Dedifferentiated amniotic fluid mesenchymal stem cell (primary cell): Measurements from ENCODE around the gene TMEM108.
"Not testable (repeated sequence)": the region's sequence is repeated elsewhere in the genome, so short reads cannot be mapped to it uniquely, and the experiment has no call there.

Experiments used
- DNase-seq: peaks from one replicate; pipeline ENCODE4 v3.0.0-alpha.2; 2016; ENCODE audit errors: extremely low spot score

The TMEM108 gene

DNA sequence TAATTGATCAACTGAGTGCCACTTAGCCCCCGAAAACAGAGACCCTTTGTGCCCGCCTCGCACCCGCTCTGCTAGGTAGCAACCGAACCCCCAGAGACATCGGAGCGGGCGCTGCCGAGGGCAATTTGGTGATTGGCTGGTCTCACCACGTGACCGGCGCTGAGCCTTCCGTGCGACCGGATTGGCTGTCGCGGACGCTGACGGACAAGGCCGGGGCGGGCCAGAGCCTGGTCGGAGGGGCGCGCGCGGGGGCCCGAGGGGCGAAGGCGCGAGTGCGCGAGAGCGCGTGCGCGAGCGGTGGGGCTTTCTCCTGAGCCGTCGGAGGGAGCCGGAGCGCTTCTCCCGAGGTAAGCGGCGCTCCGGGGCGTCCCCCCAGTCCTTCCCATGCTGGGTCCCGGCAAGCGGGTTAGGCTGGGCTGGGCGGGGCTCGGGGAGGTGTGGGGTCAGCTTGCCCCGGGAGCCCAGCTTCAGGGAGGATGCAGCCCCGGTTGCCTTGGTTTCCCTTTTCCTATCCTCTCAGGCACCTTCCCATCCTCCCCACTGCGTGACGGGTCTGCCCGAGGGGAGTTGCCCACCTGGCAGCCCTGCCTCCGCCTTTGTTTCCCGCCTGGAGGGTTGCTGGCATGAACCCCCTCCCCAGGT, at the start of gene TMEM108:
TMEM108 (plus strand) TSS at position 303 of the 642 bp plus-strand sequence.
- DNase-seq: no peak

DNA sequence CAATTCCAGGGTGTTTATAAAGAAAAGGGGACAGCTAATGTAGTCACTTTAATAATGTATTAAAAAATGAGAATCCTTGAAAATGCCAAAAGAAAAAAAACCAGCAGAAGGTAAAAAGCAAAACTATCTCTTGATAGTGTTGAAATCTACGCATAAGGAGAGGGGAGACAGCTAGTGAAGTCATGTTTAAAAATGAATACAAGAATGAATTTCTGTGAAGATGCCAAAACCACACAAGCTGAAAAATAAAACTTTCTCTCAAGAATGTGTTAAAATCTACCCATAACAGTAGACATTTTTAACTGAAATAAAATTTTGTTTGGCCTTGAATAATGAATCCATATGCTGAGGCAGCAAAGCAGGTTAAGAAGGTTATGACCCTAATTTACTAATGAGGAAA, 42.2 kb upstream of the TMEM108 start:
- DNase-seq: no peak

DNA sequence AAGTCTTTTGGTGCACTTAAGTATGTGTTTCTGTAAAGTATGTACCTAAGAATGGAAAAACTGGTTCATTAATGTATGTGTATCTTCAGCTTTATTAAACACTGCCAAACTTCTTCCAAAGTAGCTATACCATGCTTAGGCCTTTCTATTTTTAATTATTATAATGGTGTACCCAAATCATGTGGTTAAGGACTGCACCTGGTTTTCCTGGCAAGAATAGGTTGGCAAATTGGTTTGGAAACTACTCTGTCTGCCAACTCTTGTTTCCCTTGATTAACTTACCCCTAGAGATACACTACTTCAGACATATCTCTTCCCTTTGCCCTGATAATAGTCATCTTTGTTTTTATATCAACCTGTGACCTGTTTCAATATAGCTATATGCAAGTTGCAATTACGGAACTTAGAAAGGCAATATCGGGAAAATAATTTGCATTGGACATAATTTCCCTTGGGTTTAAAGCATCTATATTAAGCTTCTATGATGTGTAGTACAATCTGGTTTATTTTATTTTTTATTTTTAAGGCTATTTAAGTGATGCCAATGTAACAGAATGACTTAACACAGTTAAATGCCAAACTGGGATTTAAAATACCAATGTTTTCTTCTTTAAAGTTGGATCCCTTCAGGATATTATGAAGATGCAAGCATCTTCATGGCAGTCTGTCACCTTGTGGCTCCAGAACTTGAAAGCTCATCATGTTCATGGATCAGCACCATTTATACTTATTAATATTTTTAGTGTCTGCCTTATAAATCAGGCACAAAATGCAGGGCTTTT, 40.6 kb upstream of the TMEM108 start:
- no peak for DNase-seq

DNA sequence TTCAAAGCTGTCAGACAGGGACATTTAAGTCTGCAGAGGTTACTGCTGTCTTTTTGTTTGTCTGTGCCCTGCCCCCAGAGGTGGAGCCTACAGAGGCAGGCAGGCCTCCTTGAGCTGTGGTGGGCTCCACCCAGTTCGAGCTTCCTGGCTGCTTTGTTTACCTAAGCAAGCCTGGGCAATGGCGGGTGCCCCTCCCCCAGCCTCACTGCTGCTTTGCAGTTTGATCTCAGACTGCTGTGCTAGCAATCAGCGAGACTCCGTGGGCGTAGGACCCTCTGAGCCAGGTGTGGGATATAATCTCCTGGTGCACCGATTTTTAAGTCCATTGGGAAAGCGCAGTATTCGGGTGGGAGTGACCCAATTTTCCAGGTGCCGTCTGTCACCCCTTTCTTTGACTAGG, 33.2 kb upstream of the TMEM108 start:
- not testable (repeated sequence) for DNase-seq

DNA sequence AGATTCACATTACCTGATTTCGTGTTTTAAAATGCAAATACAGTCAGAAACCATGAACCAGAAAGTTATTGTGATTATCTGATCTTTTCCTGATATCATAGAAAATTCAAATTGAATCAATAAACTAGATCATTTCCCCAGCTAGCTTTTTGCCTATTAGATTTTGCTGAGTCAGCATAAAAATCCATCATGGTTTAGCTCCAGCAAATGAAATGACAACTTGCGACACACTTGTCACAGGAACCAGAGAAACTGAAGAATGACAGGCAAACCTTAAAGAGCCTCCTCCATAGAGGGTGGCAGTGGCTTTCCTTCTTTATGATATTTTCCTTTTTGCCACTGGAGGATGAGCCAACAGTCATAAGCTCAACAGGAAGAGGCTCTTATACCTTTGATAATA, 30.6 kb upstream of the TMEM108 start:
- DNase-seq: no peak

DNA sequence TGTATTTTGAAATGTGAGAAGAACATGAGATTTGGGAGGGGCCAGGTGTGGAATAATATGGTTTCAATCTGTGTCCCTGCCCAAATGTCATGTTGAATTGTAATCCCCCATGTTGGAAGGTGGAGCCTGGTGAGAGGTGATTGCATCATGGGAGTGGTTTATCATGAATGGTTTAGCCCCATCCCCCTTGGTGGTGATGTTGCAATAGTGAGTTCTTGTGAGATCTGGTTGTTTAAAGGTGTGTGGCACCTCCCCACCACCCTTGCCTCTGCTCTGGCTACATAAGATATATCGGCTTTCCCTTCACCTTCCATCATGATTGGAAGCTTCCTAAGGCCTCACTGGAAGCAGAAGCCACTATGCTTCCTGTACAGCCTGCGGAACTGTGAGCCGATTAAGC, 23.9 kb upstream of the TMEM108 start:
- no peak for DNase-seq

DNA sequence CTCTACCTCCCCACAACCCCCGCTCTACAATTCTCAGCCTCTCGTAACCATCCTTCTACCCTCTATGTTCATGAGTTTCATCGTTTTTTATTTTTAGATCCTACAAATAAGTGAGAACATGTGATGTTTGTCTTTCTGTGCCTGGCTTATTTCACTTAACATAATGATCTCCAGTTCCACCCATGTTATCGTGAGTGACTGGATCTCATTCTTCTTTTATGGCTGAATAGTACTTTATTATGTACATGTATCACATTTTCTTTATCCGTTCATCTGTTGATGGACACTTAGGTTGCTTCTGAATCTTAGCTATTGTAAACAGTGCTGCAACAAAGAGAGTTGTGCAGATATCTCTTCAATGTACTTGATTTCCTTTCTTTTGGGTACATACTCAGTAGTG, 22.6 kb upstream of the TMEM108 start:
- DNase-seq: not testable (repeated sequence)

DNA sequence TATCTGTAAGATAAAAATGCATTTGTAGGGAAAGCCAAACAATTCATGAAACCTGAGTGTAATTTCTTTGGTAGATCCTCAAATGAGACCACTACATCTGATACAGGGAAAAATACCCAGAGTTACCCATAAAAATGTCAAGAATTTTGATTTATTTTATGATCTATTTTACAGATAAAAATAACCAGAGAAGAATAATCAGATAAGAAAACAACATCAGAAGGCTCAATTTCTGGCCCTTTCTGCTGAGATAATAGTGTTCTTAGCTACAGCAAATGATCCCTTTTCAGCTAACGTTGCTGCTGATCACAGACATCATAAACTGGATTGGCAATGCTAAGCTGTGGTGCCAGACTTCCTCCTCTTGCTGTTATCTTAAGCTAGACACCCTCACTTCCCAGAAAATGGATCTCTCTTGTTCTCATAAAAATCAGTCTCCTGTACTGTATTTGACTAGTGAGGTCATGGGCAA, 21.3 kb upstream of the TMEM108 start:
- no peak for DNase-seq

DNA sequence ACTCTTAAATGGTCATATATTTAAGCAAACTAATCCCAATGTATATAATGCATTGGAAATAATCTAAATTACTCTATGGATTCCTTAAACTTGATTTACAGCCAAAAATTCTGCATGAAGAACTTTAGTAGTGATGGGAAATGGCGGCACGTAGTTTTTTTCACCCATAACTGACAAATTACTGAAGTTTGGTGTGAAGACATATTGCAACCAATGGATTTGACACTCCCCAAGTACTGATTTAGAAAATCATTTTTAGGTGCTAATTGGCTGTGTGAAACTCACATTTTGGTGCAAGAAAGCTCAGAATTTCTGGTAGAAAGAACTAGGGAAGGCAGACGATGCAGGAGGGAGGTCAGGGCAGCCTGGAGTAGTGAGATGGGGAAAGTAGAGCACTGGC, 19.3 kb upstream of the TMEM108 start:
- DNase-seq: no peak

DNA sequence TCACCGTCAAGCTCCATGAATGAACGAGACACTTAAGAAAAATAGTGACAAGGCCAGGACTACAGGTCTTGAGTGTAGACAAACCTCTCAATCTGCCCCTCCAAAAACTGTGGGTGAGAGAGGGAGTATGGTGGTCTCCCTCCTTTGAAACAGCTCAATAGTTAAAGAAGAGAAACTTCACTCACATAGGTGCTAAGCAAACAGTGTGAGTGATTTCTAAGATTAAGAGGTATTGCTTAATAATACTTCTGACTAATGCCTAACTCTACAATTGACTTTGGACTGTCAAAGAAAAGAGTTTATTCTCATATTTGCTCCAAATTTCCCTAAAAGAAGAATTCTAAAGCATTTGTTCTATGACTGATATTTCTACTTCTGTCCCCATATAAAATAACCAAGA, 17.0 kb upstream of the TMEM108 start:
- DNase-seq: no peak

DNA sequence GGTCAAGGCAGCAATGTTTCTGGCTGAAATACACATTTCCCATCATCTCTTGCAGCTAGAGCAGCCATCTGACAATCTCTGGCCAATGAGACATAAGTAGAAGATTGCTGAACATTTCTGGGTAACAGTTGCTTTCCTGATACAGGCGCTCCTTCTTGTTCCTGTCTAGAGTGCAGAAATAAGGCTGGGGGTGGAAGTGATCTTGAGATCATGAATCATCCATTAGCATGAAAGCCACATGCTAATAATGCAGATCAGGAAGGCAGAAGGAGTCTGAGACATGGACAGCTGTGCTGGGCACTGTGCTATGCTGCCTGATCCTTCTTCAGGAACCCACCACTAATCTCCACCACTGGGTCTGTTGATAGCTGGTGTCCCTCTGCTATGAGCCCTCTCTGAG, 14.8 kb upstream of the TMEM108 start:
- DNase-seq: no peak

DNA sequence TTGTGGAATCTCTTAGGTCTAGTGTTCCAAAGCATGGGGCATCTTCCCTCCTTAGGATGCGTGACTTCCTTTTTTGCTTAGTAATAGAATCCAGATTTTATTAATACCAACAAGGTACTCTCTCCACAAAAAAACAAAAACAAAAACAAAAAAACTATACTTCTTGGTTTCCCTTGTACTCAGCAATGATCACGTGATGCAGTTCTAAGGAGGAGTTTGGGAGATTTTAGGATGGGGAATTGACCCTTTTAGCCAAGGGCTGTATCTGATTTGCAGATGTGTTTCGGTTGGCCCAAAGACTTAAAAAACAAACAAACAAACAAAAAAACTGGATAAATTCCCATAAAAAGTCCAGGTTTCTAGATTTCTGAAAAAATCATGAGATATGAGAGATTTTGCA, 12.6 kb upstream of the TMEM108 start:
- no peak for DNase-seq

DNA sequence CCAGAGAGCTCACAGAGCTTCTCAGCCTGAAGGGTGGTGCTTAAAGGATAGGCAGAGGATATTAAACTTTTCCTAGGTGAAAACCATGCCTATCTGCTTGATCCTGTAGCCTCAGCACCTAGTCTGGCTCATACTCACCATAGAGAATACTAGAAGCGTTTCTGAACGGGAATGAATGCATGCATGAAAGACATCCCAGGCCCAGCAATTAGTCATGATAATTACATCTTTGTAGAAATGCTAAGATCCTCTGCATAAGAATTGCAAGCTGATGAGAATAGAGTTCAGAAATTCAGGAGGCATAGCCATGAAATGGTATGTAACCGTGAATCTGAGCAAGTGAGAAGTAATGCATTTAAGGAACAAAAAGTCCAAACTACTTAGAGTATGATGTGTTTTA, 5.9 kb upstream of the TMEM108 start:
- no peak for DNase-seq

DNA sequence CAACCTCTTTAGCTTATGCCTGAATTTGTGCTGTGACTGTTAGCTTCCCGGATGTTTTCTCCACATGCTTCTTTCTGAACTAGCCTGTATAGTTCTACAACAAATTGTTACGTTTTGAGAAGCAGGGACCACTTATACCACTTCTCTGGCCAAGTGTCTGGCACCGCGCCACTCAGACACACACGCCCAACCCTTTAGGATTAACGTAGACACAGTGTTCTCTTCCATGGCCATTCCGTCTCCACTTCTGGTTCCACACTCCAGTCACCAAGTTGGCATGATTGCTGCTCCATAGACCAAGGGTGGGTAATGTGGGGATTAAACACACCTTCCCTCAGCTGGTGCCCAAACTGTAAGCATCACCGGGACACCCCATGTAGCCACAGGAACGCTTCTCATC, 755 bp upstream of the TMEM108 start:
- DNase-seq: no peak

DNA sequence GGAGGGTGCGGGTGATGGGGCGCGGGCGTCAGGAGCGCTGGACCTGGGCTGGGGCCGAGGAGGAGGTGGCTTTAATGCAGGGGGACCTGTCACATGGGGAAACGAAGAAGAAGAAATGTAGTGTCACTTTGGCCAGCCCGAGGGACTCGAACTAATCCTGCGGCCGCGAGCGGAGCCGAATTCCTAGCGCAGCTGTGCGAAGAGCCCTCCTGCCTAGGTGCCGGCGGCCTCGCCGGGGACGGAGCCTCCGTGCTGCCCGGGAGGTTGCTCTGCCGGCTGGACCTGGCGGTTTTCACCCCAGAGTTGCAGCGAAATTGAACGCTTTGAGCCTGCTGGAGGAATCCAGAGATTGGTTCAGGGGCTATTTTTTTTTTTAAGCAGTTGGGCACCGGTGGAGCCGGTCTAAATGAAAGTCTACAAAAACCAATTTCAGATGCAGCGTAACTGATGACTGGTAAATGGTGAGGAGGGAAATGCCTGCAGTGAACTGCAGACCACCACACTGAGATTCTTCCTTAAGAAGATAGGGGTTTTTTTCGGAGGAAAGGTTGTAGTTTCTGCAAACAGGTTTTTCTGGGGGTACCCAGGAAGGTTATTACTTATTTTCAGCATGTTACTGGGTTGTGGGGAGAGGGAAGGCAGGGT, 662 bp downstream of the TMEM108 start:
- DNase-seq: no peak

DNA sequence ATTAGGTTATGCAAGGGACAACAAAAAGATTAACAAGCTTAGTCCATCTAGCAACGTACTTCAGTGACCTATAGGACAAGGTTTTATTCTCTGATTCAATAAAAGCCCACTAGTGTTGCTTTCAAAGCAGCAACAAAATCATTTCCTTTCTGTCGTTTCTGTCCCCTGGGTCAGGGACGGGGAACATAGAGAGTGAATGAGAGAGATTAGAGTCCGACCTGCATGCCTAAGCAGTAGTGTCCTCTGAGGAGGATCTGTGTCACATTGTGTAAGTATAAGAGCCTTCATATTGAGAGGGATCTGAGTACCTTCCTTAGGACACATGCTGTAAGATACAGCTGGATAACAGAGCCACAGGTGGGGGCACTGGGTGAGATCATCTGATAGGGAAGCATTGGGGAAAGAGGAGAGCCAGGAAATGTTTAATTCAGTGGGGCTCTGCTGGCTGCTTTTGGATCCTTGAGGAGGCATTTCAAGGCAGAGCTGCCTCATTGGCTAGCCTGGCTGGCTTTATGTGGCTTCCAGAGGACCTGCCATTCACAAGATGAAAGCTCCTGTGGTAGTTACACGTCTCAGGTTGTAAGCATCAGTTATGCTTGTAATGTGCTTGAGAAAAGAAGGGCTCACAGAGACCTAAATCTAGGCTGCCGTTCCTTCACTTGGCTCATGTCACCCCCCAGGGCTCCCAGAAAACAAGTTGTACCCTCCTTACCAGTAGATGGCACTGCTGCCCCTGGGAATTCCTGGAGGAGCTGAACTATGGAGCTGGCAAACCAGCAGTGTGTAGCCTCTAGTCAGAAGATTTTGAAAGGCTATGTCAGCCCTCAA, 2.7 kb downstream of the TMEM108 start:
- DNase-seq: peak; percentile 74

DNA sequence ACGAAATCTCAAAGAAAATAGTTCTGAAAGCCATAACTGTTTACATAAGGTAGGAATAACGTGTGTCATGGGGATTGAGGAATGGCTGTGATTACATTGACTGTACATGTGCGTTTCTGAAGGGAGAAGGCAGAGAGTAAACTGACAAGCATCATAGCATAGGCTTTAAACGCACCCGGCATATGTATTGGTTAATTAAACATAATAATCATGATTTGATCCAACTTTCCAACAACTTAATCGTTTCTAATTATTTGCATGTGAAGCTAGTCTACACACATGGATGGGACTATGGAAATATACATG, 3.3 kb downstream of the TMEM108 start:
- no peak for DNase-seq

DNA sequence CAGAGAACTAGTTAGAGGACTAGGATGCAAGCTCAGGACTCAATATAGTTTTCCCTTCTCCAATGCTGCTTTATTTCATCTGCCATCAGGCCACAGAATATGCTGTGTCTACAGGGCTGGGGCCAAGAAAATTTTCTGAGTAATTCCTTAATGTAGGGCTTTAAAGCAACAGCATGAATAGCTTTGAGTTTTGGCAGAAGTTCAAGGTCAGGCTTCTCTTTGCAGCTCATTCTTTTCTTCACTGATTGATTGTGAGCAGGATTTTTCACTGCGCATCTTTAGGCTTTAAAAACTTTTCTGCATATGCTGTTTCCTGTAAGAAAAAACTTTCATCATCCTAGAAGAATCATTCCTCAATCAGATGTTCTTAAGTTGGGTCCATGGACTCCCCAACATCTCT, 4.6 kb downstream of the TMEM108 start:
- DNase-seq: no peak

DNA sequence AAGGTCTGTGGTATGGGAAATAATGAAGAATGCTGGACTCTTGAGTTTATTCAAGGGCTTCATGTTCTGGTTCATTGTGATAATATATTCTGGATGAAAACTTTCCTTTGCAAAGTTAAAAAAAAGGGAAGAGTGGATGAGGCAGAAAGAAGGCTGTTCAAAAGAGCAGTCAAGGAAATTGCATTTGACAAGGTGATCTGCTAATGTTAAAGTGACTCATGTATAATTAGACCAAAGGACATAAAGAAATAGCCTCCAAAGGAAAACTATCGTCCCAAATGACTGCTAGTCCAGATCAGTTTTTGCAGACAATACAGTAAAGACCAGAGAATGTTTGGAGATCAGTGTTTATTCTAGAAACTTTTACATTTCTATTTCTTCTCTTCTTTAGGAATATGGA, 9.8 kb downstream of the TMEM108 start:
- no peak for DNase-seq

DNA sequence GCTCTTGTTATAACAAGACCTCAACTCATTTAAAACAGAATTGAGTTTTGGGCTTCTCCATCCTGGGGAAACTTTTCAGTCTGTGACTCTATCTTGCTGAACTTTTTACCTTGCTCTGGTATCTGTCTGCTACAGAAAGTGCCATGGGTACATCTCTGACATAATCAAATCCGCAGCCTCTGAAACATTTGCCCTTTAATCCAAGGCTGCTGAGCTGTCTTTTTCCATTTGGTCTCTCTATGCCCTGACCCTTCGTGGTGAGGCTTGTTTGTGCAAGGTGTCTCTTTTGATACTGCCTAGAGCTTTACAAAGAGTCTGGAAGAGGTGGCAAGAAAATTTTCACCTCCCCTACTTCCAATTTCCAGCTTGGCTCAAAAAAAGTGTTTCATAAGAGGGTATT, 11.3 kb downstream of the TMEM108 start:
- no peak for DNase-seq

DNA sequence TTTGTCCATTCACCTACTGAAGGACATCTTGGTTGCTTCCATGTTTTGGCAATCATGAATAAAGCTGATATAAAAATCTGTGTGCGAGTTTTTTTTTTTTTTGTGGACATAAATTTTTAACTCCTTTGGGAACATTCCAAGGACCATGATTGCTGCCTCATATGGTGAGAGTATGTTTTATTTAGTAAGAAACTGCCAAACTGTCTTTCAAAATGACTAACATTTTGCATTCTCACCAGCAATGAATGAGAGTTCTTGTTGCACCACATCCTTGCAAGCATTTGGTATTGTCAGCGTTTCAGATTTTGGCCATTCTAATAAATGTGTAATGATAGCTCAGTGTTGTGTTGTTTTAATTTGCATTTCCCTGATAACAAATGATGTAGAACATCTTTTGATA, 12.7 kb downstream of the TMEM108 start:
- DNase-seq: no peak

DNA sequence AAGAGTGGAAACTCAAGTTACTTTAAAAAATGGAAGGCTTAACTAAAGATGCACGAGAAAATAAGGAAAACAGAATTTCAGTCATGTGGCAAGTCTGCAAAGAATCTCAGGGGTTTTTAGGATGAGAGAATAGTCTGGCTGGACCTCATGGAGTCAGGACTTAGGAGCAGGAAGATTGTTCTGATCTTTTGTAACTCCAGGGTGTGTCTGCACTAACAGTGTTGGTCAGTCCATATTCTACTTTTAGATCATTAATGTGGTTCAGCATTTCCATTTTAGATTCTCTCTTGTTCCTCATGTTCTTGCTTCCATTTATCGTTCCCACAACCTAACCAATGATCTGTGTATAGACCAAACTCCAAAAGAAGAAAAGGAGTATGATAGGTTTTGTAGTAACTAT, 15.3 kb downstream of the TMEM108 start:
- no peak for DNase-seq
